Left lung (tissue), 10 donors: ENCODE measurements around the gene MYO18B. TPM values are rescaled to one million over a fixed set of nuclear protein-coding genes. Genes with fewer than 3 reads are reported as not detected.
"Not testable (repeated sequence)": the region's sequence is repeated elsewhere in the genome, so short reads cannot be mapped to it uniquely, and the experiment has no call there.

Source experiments
- ATAC-seq: fragments of 200-7000 bp; cut with Tn5 transposase; one replicate; pipeline ENCODE4 v1.9.1; 2020; ENCODE audit warnings: moderate library complexity
- DNase-seq, 4 donors: peaks; one replicate each; pipeline ENCODE4 v3.0.0-alpha.2; 2013 to 2020
- H3K27ac ChIP-seq, 2 donors: fragments of 200-600 bp; sonication (generic) in 1 of 2; one replicate each; pipeline versions ENCODE4 v1.5.0 to v1.8.0; 2020 to 2021
- H3K27me3 ChIP-seq, 2 donors: fragments of 200-600 bp; sonication (generic) in 1 of 2; one replicate each; pipeline versions ENCODE4 v1.5.0 to v1.8.0; 2020 to 2021
- H3K36me3 ChIP-seq, 2 donors: fragments of 200-600 bp; sonication (generic) in 1 of 2; one replicate each; pipeline versions ENCODE4 v1.5.0 to v1.8.0; 2020 to 2021
- H3K4me1 ChIP-seq, 2 donors: fragments of 200-600 bp; one replicate each; pipeline ENCODE4 v1.8.0; 2021
- H3K4me3 ChIP-seq, 2 donors: fragments of 200-600 bp; sonication (generic) in 1 of 2; one replicate each; pipeline versions ENCODE4 v1.5.0 to v1.8.0; 2020 to 2021; ENCODE audit warnings: mild to moderate bottlenecking in 1 of 2
- H3K9me3 ChIP-seq, 2 donors: fragments of 200-600 bp; sonication (generic) in 1 of 2; one replicate each; pipeline versions ENCODE4 v1.5.0 to v1.8.0; 2020 to 2021
- intact Hi-C, 2 donors: fragments of 100-400 bp; cut with DNase I; formaldehyde crosslinking; loops; one replicate each; pipeline versions ENCODE4 v1.11.2 to v1.14.2; 2022
- polyA plus RNA-seq, 6 donors: library from polyadenylated mRNA; unstranded; fragments of 120-200 nt; gene quantifications; one replicate each; pipeline ENCODE4 v1.2.1, GENCODE V29; 2013; ENCODE audit not compliant: insufficient read length in 6 of 6
- total RNA-seq, 2 donors: library from RNA; stranded (reverse); fragmentation: NEBNext Ultra II Directional; extraction: Animal tissue kit (Norgen Biotek cat#: 25700); gene quantifications; one replicate each; pipeline ENCODE4 v1.2.1, GENCODE V29; 2021
- TF ChIP-seq, protein P1 (sequence below), 2 donors: fragments of 200-600 bp; sonication (generic) in 1 of 2; IDR thresholded peaks; one replicate each; pipeline versions ENCODE4 v1.5.0 to v1.8.0; 2021; ENCODE audit warnings: antibody characterized with exemption in 2 of 2
- donor health status: DM: no; HTN: yes; CAD: no.
- donor health status: DM: no; HTN: no; CAD: no.

The MYO18B gene
- total and polyA plus RNA-seq, 8 donors: 0.06 to 0.37 (median 0.15) TPM

DNA sequence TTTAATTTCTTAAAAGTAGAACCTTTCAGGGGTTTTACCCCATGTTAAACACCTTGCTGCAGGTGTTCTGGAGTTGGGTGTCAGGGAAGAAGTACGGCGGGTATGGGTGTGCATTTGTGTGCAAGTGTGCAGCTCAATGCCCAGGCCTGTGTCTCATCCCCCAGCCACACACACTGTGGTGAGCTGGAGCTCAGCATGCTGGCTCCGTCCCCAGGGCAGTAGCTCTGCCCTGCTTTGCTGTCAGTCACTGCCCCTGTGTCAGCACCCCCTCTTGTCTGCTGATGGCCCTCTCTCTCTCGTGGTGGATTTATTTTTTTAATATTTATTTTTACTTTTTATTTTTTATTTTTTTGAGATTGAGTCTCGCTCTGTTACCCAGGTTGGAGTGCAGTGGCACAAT lies 35.8 kb upstream of the MYO18B start:
- no peaks in the 10 kb centered on the region for H3K9me3 ChIP-seq
- H3K36me3 ChIP-seq: peaks cover 0 to 58% of the 10 kb centered on the region in 2 donors
- H3K27me3 ChIP-seq: no peaks in the 10 kb centered on the region
- DNase-seq (no peak), ATAC-seq (no peak)
- TF ChIP-seq, protein P1, sequence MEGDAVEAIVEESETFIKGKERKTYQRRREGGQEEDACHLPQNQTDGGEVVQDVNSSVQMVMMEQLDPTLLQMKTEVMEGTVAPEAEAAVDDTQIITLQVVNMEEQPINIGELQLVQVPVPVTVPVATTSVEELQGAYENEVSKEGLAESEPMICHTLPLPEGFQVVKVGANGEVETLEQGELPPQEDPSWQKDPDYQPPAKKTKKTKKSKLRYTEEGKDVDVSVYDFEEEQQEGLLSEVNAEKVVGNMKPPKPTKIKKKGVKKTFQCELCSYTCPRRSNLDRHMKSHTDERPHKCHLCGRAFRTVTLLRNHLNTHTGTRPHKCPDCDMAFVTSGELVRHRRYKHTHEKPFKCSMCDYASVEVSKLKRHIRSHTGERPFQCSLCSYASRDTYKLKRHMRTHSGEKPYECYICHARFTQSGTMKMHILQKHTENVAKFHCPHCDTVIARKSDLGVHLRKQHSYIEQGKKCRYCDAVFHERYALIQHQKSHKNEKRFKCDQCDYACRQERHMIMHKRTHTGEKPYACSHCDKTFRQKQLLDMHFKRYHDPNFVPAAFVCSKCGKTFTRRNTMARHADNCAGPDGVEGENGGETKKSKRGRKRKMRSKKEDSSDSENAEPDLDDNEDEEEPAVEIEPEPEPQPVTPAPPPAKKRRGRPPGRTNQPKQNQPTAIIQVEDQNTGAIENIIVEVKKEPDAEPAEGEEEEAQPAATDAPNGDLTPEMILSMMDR (IDR thresholded peaks at IDR 0.05): no peak
- H3K27ac ChIP-seq: no peak overlapping the region
- intact Hi-C loops: no loop called here
- H3K4me1 ChIP-seq: no peaks in the 10 kb centered on the region
- no peak overlapping the region for H3K4me3 ChIP-seq

DNA sequence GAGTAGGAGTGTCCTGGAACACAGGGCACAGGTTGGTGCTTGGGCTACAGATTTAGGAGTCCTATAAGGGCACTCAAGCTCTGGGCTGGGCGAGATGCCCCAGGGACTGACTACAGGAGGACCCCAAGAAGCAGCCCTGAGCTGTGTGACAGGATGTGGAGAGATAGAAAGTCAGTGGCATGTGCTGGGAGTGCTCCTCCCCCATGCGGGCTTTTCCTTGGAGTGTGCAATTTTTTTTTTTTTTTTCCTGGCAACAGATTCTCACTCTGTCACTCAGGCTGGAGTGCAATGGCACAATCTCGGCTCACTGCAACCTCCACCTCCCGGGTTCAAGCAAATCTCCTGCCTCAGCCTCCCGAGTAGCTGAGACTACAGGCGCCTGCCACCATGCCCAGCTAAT lies 33.6 kb upstream of the MYO18B start:
- H3K27me3 ChIP-seq, H3K4me3 ChIP-seq, H3K9me3 ChIP-seq, DNase-seq, intact Hi-C loops, H3K4me1 ChIP-seq, ATAC-seq, H3K27ac ChIP-seq: not testable (repeated sequence)
- H3K36me3 ChIP-seq: peaks cover 0 to 71% of the 10 kb centered on the region in 2 donors

DNA sequence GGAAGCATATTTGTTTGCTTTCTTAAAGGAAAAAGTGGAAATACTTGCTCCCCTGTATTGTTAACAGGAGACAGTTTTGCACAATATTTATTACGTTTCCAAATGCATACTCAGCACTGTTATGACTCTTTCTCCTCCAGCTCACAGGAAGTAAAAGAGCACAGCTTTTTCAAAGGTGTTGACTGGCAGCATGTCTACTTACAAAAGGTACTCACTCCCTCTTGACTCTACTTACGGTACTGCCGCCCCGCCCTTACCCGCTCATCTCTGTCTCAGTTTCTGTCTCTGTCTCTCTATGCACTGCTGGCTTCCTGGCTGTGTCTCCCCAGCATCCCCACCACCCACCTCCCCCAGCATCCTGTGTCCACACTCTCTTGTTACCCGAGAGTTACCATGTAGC lies 32.2 kb upstream of the MYO18B start:
- Histone ChIP-seq H3K9me3 (no peaks in the 10 kb centered on the region), H3K4me1 (no peaks in the 10 kb centered on the region), H3K27me3 (no peaks in the 10 kb centered on the region), H3K4me3 (no peak overlapping the region), H3K36me3 (peaks cover 0 to 68% of the 10 kb centered on the region in 2 donors), H3K27ac (no peak overlapping the region)
- intact Hi-C loops: no loop called here
- TF ChIP-seq, protein P1 (IDR thresholded peaks at IDR 0.05): no peak
- no peak for ATAC-seq
- no peak for DNase-seq

DNA sequence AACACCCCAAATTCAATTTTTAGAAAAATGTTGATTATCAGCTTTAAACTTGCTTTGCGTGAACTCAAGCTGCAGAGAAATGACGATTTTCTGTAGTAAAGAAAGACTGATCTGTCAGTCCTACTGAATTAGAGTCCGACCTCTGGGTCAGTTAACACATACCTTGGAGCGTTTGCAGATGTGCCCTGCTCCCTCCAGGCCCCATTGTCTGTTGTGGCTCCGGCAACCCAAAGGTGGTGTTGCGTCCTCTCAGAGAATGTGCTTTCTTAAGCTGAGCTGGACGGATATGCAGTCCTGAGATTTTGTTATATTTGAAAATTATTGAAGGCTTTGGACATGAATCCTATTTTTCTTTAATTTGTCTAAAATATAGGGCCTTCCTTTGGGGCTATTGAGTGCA lies 31.5 kb upstream of the MYO18B start:
- Histone ChIP-seq H3K4me3 (no peak overlapping the region), H3K4me1 (no peaks in the 10 kb centered on the region), H3K27me3 (no peaks in the 10 kb centered on the region), H3K27ac (no peak overlapping the region), H3K36me3 (peaks cover 0 to 71% of the 10 kb centered on the region in 2 donors), H3K9me3 (no peaks in the 10 kb centered on the region)
- DNase-seq (no peak), ATAC-seq (no peak)
- intact Hi-C loops: no loop called here
- TF ChIP-seq, protein P1 (IDR thresholded peaks at IDR 0.05): no peak

DNA sequence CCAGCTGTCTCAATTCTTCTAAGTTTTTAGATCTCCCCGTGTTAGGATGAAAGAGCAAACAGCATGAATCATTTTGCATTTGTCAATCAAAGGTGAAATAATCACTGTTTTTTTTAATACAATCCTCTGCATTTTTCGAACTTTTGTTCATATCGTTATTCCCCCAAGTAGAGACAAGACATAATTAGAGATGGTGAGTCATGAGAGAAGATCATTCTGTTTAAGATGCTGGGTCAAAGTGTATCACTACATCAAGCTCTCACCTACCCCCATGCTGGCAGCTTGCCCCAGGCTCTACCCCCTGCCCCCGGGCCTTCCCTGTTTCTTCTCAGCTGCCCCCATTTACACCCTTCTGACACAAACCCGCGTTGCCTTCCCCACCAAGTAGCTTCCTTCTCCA lies 30.5 kb upstream of the MYO18B start:
- Histone ChIP-seq H3K27me3 (no peaks in the 10 kb centered on the region), H3K9me3 (no peaks in the 10 kb centered on the region), H3K27ac (no peak overlapping the region), H3K36me3 (peaks cover 0 to 72% of the 10 kb centered on the region in 2 donors), H3K4me3 (no peak overlapping the region), H3K4me1 (no peaks in the 10 kb centered on the region)
- DNase-seq (no peak), ATAC-seq (no peak)
- TF ChIP-seq, protein P1 (IDR thresholded peaks at IDR 0.05): no peak
- intact Hi-C loops: no loop called here

DNA sequence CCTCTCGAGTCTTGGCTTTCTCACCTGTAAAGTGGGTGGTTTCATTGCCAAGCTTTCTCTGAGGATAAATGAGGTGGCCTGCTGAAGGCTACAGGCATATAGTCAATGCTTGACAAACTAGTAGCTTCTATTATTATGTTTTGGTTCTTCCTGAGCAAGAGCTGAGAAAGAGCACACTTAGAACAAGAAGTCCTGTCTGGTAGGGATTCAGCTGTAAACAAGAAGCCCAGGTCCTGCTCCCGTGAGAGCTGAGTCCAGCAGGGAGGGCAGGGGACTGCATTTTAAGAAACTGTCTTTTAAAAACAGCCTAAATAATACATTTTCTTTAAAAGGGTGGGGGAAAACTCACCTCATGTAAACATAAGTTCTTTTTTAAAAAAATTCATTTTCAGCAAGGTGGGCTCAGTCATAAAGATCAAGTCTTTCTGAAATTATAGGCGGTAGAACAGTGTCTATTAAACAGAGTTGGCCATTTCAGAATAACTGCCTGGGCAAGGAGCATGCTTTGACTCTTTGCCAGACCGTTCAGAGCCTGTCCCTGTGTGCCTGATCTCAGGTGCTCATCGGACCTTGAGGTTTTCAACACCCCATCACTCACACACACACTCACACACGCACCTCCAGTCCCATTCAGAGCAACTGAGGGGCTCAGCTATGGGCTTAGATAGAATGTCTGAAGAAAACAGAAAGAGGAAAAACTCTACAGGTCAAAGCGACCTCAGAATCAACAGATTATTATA lies 29.2 kb upstream of the MYO18B start:
- H3K36me3 ChIP-seq: peaks cover 0 to 64% of the 10 kb centered on the region in 2 donors
- ATAC-seq: no peak

More for the DNA sequence above, 29.2 kb upstream of the MYO18B start:
- Histone ChIP-seq H3K27me3 (no peaks in the 10 kb centered on the region), H3K27ac (no peak overlapping the region), H3K4me3 (no peak overlapping the region), H3K9me3 (no peaks in the 10 kb centered on the region), H3K4me1 (no peaks in the 10 kb centered on the region)
- TF ChIP-seq, protein P1 (IDR thresholded peaks at IDR 0.05): no peak
- intact Hi-C loops: no loop called here
- no peak for DNase-seq
